ENCODE measurements around the gene TMEM60. TPM values are rescaled to one million over a fixed set of nuclear protein-coding genes. Genes with fewer than 3 reads are reported as not detected.

Gene TMEM60
- total RNA-seq, 1 experiment from 2014 or later: 19.6 TPM

- POLR2A ChIA-PET: no interaction called here
Observed at GRCh38 chr7:77759294-77759889, 38.8 kb downstream of the TMEM60 start.

GRCh38 chr7:77757589-77757988 lies 40.6 kb downstream of the TMEM60 start:
- intact Hi-C loops (cut with micrococcal nuclease; ENCODE audit: unreplicated experiment): no loop called here
- BruUV-seq (replicated peaks): no TSS peak
- Mint-ChIP-seq H3K9me3 (ENCODE audit: unreplicated experiment) (no peaks in the 10 kb centered on the region), H3K27ac (ENCODE audit: unreplicated experiment) (no peak overlapping the region), H3K4me3 (ENCODE audit: unreplicated experiment) (no peak overlapping the region), H3K27me3 (ENCODE audit: insufficient read depth, unreplicated experiment) (no peaks in the 10 kb centered on the region), H3K4me1 (ENCODE audit: low read depth, unreplicated experiment) (peaks cover 6% of the 10 kb centered on the region), H3K36me3 (ENCODE audit: insufficient read depth, unreplicated experiment) (peaks cover 6% of the 10 kb centered on the region)
- no peak for TF ChIP-seq CTCF (IDR thresholded peaks at IDR 0.05; ENCODE audit: insufficient read depth in 1 of 2, low read depth in 1 of 2, low read length in 1 of 2, severe bottlenecking in 1 of 2, unreplicated experiment in 1 of 2)
- H3K36me3 ChIP-seq (ENCODE audit: control insufficient read depth, insufficient read depth, low read length): no peaks in the 10 kb centered on the region
- no peaks in the 10 kb centered on the region for H3K27me3 ChIP-seq (replicated peaks; ENCODE audit: control insufficient read depth, insufficient read depth, low read length)
- H3K9me3 ChIP-seq: no peaks in the 10 kb centered on the region
- POLR2A ChIA-PET: no interaction called here
- no peak for DNase-seq
- no peaks in the 10 kb centered on the region for H3K4me1 ChIP-seq
- H3K4me3 ChIP-seq (ENCODE audit: low read depth, low read length): no peak overlapping the region
- CTCF ChIA-PET: interaction anchor here (1.2 kb wide), 1 partner anchor 106 kb away, joined by 5 read pairs; no protein-coding TSS in a partner anchor

More at GRCh38 chr7:77759294-77759889, 38.8 kb downstream of the TMEM60 start:
- peak; percentile 71 to 79 for TF ChIP-seq CTCF (IDR thresholded peaks at IDR 0.05; ENCODE audit: insufficient read depth in 1 of 2, low read depth in 1 of 2, low read length in 1 of 2, severe bottlenecking in 1 of 2, unreplicated experiment in 1 of 2)
- H3K27me3 Mint-ChIP-seq (ENCODE audit: insufficient read depth, unreplicated experiment): no peaks in the 10 kb centered on the region
- Histone ChIP-seq H3K9me3 (no peaks in the 10 kb centered on the region), H3K27me3 (replicated peaks; ENCODE audit: control insufficient read depth, insufficient read depth, low read length) (no peaks in the 10 kb centered on the region), H3K36me3 (ENCODE audit: control insufficient read depth, insufficient read depth, low read length) (no peaks in the 10 kb centered on the region), H3K4me3 (ENCODE audit: low read depth, low read length) (no peak overlapping the region), H3K4me1 (peaks cover 5% of the 10 kb centered on the region; the same call in 1 of the 2 replicates)
- no TSS peak for BruUV-seq (replicated peaks)
- intact Hi-C loops (cut with micrococcal nuclease; ENCODE audit: unreplicated experiment): loop anchor here (1.0 kb wide), 4 partner anchors 63 to 390 kb away; partner anchors contain the start of gene RSBN1L
- CTCF ChIA-PET: interaction anchor here (0.6 to 1.3 kb wide), 3 partner anchors 39 to 111 kb away, joined by 3 to 8 read pairs (median 4); partner anchors contain the start of genes PHTF2 and TMEM60
- H3K4me3 Mint-ChIP-seq (ENCODE audit: unreplicated experiment): no peak overlapping the region
- no peak overlapping the region for H3K27ac Mint-ChIP-seq (ENCODE audit: unreplicated experiment)
- H3K4me1 Mint-ChIP-seq (ENCODE audit: low read depth, unreplicated experiment): peaks cover 6% of the 10 kb centered on the region
- H3K9me3 Mint-ChIP-seq (ENCODE audit: unreplicated experiment): no peaks in the 10 kb centered on the region
- DNase-seq: peak; percentile 52 to 79
- H3K36me3 Mint-ChIP-seq (ENCODE audit: insufficient read depth, unreplicated experiment): peaks cover 6% of the 10 kb centered on the region

DNA sequence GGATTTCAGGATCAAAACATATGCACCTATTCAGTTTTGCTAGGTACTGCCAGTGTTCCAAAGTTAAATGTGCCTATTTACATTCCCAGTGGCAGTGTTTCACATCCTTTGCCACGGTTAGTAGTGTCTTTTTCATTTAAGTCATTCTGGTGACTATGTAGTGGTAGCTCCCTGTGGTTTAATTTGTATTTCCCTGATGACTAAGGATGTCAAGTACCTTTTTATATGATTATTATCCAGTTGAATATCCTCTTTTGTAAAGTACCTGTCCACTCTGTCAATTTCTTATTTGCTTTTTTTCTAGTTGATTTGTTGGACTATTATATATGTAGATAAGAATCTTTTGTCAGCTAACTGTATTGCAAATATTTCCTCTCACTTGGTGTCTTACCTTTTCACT lies 45.1 kb downstream of the TMEM60 start:
- Mint-ChIP-seq H3K4me1 (ENCODE audit: low read depth, unreplicated experiment) (no peaks in the 10 kb centered on the region), H3K36me3 (ENCODE audit: insufficient read depth, unreplicated experiment) (peaks cover 26% of the 10 kb centered on the region), H3K9me3 (ENCODE audit: unreplicated experiment) (no peaks in the 10 kb centered on the region), H3K4me3 (ENCODE audit: unreplicated experiment) (no peak overlapping the region), H3K27me3 (ENCODE audit: insufficient read depth, unreplicated experiment) (no peaks in the 10 kb centered on the region), H3K27ac (ENCODE audit: unreplicated experiment) (no peak overlapping the region)
- ChIA-PET CTCF (no interaction called here), POLR2A (no interaction called here)
- peaks cover 10% of the 10 kb centered on the region; the same call in 1 of the 2 replicates for H3K4me1 ChIP-seq
- H3K9me3 ChIP-seq: no peaks in the 10 kb centered on the region
- no peak for TF ChIP-seq CTCF (IDR thresholded peaks at IDR 0.05; ENCODE audit: insufficient read depth in 1 of 2, low read depth in 1 of 2, low read length in 1 of 2, severe bottlenecking in 1 of 2, unreplicated experiment in 1 of 2)
- DNase-seq: no peak
- H3K27me3 ChIP-seq (replicated peaks; ENCODE audit: control insufficient read depth, insufficient read depth, low read length): no peaks in the 10 kb centered on the region
- no TSS peak for BruUV-seq (replicated peaks)
- H3K4me3 ChIP-seq (ENCODE audit: low read depth, low read length): no peak overlapping the region
- no peaks in the 10 kb centered on the region for H3K36me3 ChIP-seq (ENCODE audit: control insufficient read depth, insufficient read depth, low read length)
- intact Hi-C loops (cut with micrococcal nuclease; ENCODE audit: unreplicated experiment): no loop called here
